Fibroblast of pulmonary artery (primary cell): Measurements from ENCODE around the gene ZNF408.

Source experiments
- DNase-seq: peaks from one replicate; pipeline ENCODE4 v3.0.0-alpha.2; 2010; ENCODE audit warnings: low read depth
- H3K4me3 ChIP-seq: replicated peaks from 2 replicates; pipeline ENCODE4 v1.5.1; 2011; ENCODE audit warnings: low read depth, mild to moderate bottlenecking, control low read depth, low read length, moderate library complexity
- CTCF ChIP-seq: IDR thresholded peaks from 2 replicates; pipeline ENCODE4 v1.5.1; 2011; ENCODE audit warnings: mild to moderate bottlenecking, control low read depth, low read length, inconsistent platforms; ENCODE audit errors: missing control alignments

Gene ZNF408

GRCh38 chr11:46675288-46675851, 25.5 kb upstream of the ZNF408 start:
- TF ChIP-seq CTCF, result peak; percentile 4
- no peak overlapping the region for H3K4me3 ChIP-seq
- DNase-seq, result peak; percentile 59

GRCh38 chr11:46675949-46676348, 24.9 kb upstream of the ZNF408 start:
- no peak for TF ChIP-seq CTCF
- H3K4me3 ChIP-seq, result no peak overlapping the region
- no peak for DNase-seq

GRCh38 chr11:46676436-46677158, 24.2 kb upstream of the ZNF408 start:
- DNase-seq, result no peak
- TF ChIP-seq CTCF, result no peak
- H3K4me3 ChIP-seq, result no peak overlapping the region

- no peak for TF ChIP-seq CTCF
- no peak overlapping the region for H3K4me3 ChIP-seq
- DNase-seq, result no peak
Measured at GRCh38 chr11:46677169-46677568, 23.7 kb upstream of the ZNF408 start.

DNA sequence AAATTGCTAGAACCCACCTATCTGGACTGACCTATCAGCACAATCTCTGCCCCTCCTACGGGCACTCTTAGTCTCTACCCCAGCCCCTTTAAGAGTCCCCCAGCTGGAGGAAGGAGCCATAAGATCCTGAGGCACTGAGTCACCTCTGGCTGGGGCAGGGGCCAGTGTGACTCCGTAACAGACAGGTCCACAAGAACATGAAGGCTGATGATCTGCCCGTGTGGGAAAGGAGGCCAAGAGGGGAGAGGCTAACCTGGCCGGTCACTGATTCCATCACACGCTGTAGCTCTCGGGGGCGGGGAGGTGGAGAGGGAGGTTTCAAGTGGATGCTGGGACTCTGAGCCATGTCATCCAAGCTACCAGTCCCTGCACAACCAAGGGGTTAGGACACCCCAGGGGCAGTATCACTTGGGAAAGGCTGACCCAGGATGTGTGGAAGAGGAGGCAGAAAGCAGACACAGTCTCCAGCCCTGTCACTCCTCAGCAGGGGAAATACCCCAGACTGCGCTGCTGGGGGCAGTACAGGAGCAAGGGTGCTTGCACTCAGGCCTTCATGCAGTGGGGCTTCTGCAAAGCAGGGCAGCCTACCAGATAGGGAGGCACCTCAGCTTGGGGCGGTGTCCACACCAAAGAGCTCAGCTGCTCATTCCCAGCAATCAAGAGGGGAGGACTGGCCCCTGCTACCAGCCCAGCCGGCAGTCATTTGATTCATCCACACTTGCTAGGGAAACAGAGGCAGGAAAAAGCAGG, 22.7 kb upstream of the ZNF408 start:
- no peak for TF ChIP-seq CTCF
- H3K4me3 ChIP-seq, result no peak overlapping the region
- DNase-seq, result no peak

GRCh38 chr11:46678741-46679130, 22.1 kb upstream of the ZNF408 start:
- TF ChIP-seq CTCF, result no peak
- no peak overlapping the region for H3K4me3 ChIP-seq
- DNase-seq, result no peak
